ENCODE measurements around the gene ANKRD9.

The ANKRD9 gene

GRCh38 chr14:102514987-102515733 lies 5.6 kb upstream of the ANKRD9 start:
- TF ChIP-seq, protein P1, sequence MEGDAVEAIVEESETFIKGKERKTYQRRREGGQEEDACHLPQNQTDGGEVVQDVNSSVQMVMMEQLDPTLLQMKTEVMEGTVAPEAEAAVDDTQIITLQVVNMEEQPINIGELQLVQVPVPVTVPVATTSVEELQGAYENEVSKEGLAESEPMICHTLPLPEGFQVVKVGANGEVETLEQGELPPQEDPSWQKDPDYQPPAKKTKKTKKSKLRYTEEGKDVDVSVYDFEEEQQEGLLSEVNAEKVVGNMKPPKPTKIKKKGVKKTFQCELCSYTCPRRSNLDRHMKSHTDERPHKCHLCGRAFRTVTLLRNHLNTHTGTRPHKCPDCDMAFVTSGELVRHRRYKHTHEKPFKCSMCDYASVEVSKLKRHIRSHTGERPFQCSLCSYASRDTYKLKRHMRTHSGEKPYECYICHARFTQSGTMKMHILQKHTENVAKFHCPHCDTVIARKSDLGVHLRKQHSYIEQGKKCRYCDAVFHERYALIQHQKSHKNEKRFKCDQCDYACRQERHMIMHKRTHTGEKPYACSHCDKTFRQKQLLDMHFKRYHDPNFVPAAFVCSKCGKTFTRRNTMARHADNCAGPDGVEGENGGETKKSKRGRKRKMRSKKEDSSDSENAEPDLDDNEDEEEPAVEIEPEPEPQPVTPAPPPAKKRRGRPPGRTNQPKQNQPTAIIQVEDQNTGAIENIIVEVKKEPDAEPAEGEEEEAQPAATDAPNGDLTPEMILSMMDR (IDR thresholded peaks at IDR 0.05; ENCODE audit: control insufficient read depth, extremely low read depth, insufficient read depth): no peak
- H3K4me3 ChIP-seq (ENCODE audit: low read depth, low read length): no peak overlapping the region
- DNase-seq (ENCODE audit: low read depth): no peak

DNA sequence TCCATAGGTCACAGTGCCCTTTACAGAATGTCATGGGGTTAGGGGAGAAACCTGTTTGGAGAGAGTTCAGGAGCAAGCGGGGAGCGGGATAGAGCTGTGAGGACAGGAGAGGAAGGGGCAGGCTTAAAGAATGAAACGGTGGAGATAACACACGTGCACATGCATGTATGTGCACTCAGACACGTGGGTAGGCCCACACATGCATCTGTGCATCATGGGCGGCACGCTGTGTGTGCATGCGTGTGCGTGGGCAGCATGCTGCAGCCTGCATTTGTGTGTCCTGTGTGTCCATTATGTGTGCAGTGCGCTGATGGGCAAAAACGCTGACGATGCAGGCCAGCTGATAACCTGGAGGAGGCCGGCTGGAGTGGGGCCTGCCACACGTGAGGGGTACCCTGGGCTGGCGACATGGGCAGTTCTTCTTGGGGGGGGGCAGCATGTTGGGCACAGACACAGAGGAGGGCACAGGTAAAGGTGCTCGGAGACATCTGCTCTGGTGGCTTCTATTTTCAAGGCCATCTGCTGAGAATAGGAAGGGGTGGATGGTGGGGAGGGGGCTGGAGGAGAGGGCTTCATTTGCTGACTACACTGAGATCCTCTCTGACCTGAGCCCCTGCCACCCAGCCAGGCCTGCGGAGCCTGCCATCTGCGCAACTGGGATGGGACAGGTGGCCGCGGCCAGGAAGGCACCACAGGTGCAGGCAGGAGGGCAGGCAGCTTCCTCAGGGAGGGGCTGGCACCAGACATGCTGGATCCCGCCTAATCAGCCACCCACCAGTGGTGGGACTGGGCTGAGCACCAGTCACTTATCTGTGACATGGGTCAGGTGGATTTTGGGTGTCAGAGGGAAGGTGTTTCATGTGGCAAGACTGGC lies 4.6 kb upstream of the ANKRD9 start:
- TF ChIP-seq, protein P1 (IDR thresholded peaks at IDR 0.05; ENCODE audit: control insufficient read depth, extremely low read depth, insufficient read depth): no peak
- DNase-seq (ENCODE audit: low read depth): no peak
- H3K4me3 ChIP-seq (ENCODE audit: low read depth, low read length): no peak overlapping the region

DNA sequence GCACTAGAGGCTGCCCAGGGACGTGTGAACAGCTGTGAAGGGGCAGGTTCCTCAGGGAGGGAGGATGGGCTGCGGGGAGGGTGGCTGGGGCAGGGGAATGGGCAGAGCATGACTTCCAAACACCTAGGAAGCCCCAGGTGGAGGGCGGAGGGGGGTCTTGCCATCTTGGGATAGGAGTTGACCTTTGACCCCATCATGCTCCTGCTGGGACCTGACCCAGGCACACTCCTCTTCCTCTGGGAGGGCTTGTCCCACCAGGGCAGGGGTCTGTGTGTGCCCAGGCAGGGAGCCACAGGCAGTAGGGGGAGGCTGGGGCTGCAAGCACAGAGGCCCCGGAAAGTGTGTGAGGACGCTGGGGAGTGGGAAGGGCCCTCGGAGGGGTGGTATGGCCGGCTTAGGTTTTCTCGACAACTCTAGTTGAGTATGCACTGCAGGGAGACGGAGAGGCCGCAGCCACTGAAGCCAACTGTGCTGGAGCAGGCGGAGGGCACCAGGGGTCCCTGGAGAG lies 3.3 kb upstream of the ANKRD9 start:
- no peak for DNase-seq (ENCODE audit: low read depth)
- H3K4me3 ChIP-seq (ENCODE audit: low read depth, low read length): no peak overlapping the region
- TF ChIP-seq, protein P1 (IDR thresholded peaks at IDR 0.05; ENCODE audit: control insufficient read depth, extremely low read depth, insufficient read depth): no peak

GRCh38 chr14:102511538-102511937 lies 2.0 kb upstream of the ANKRD9 start:
- no peak overlapping the region for H3K4me3 ChIP-seq (ENCODE audit: low read depth, low read length)
- no peak for DNase-seq (ENCODE audit: low read depth)
- TF ChIP-seq, protein P1 (IDR thresholded peaks at IDR 0.05; ENCODE audit: control insufficient read depth, extremely low read depth, insufficient read depth): no peak

GRCh38 chr14:102510616-102511520 lies 1.3 kb upstream of the ANKRD9 start:
- DNase-seq (ENCODE audit: low read depth): no peak
- H3K4me3 ChIP-seq (ENCODE audit: low read depth, low read length): no peak overlapping the region; the same call in 1 of the 2 replicates
- TF ChIP-seq, protein P1 (IDR thresholded peaks at IDR 0.05; ENCODE audit: control insufficient read depth, extremely low read depth, insufficient read depth): no peak

Data from LNCaP clone FGC (cell line).